Smooth muscle cell (in vitro differentiated cells): ENCODE results near the gene ZBTB8OS. TPM values are rescaled to one million over a fixed set of nuclear protein-coding genes. Genes with fewer than 3 reads are reported as not detected.
"Not testable (repeated sequence)": the region's sequence is repeated elsewhere in the genome, so short reads cannot be mapped to it uniquely, and the experiment has no call there.

Experiments
- DNase-seq: peaks from one replicate; lab custom pipeline; 2025; ENCODE audit not compliant: unreplicated experiment; lab: John Stamatoyannopoulos, UW
- H2AFZ ChIP-seq: fragments of 200-600 bp; sonication (generic); 2 replicates; pipeline ENCODE4 v1.6.0; 2016; ENCODE audit warnings: antibody characterized with exemption, low read depth, mild to moderate bottlenecking
- H3F3A ChIP-seq: fragments of 200-600 bp; sonication (generic); 2 replicates; pipeline ENCODE4 v1.6.0; 2017; ENCODE audit warnings: antibody characterized with exemption, low read depth
- H3K27ac ChIP-seq: fragments of 200-600 bp; sonication (generic); 2 replicates; pipeline ENCODE4 v1.5.1; 2016; ENCODE audit warnings: low read depth, mild to moderate bottlenecking
- H3K27me3 ChIP-seq: fragments of 200-600 bp; sonication (generic); 2 replicates; pipeline ENCODE4 v1.6.1; 2016; ENCODE audit warnings: low read depth, mild to moderate bottlenecking
- H3K36me3 ChIP-seq: fragments of 200-600 bp; sonication (generic); 2 replicates; pipeline ENCODE4 v1.5.1; 2016; ENCODE audit warnings: low read depth
- H3K4me1 ChIP-seq: fragments of 200-600 bp; sonication (generic); 2 replicates; pipeline ENCODE4 v1.5.1; 2016; ENCODE audit warnings: low read depth
- H3K4me2 ChIP-seq: fragments of 200-600 bp; sonication (generic); 2 replicates; pipeline ENCODE4 v1.6.0; 2016; ENCODE audit warnings: mild to moderate bottlenecking
- H3K4me3 ChIP-seq: fragments of 200-600 bp; sonication (generic); 2 replicates; pipeline ENCODE4 v1.5.1; 2016; ENCODE audit warnings: mild to moderate bottlenecking
- H3K79me2 ChIP-seq: fragments of 200-600 bp; sonication (generic); 2 replicates; pipeline ENCODE4 v1.6.0; 2016; ENCODE audit warnings: low read depth, mild to moderate bottlenecking
- H3K9ac ChIP-seq: fragments of 200-600 bp; sonication (generic); 2 replicates; pipeline ENCODE4 v1.6.0; 2016; ENCODE audit warnings: low read depth
- H3K9me3 ChIP-seq: fragments of 200-600 bp; sonication (generic); replicated peaks from 2 replicates; pipeline ENCODE4 v1.5.1; 2016; ENCODE audit warnings: low read depth
- H4K20me1 ChIP-seq: fragments of 200-600 bp; sonication (generic); 2 replicates; pipeline ENCODE4 v1.6.0; 2016; ENCODE audit warnings: low read depth
- WGBS: methylation state at CpG from one replicate; pipeline ENCODE4 v1.1.7; 2016; ENCODE audit warnings: low lambda C conversion rate; 5-methylcytosine and 5-hydroxymethylcytosine counted together
- polyA plus RNA-seq: library from polyadenylated mRNA; unstranded; fragments of >200 nt; fragmentation: Nextera tagmentation; extraction: Ambion mirVana; gene quantifications from 2 replicates; pipeline ENCODE4 v1.2.1, GENCODE V29; 2016
- total RNA-seq: library from RNA; depleted of rRNA; stranded (reverse); fragments of >200 nt; gene quantifications from 2 replicates; pipeline ENCODE4 v1.2.3, GENCODE V29; 2014
- TF ChIP-seq, protein P1 (sequence below): fragments of 200-600 bp; sonication (generic); IDR thresholded peaks from 2 replicates; pipeline ENCODE4 v1.5.1; 2017; ENCODE audit warnings: borderline replicate concordance, mild to moderate bottlenecking, antibody characterized with exemption; ENCODE audit not compliant: insufficient read depth, poor library complexity, severe bottlenecking

The ZBTB8OS gene
- total RNA-seq (33.3 and 42.3 TPM in 2 replicates), polyA plus RNA-seq (39.5 and 54.3 TPM in 2 replicates)

DNA sequence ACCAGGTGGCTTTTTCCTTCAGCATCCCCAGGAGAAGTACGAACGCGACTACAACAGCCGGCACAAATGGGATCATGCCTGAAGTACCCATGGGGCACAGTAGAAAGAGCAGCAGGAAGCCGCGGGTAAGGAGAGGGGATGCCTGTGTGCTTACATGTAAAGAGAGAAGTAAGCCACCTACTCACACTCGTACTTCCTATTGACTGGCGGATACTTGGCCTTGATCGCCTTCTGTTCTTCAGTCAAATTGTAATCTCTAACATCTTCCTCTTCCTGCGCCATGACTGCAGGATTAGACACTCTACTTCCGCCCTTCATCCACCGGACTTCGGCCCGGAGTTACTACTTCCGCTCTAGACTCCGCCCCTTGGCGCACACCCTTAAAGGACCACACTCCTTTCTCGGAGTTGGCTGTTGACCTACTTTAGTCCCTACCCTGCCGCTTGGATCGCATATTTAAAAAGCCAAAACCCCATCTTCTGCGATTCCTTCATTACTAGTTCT lies at the start of gene ZBTB8OS:
Gene ZBTB8OS, minus strand, starts transcription at position 303 of the 504 bp plus-strand sequence. Its CDS starts 21 bp downstream, at position 282.
- Histone ChIP-seq H3K9me3 (no peaks in the 10 kb centered on the region), H3K79me2 (peaks cover 77% of the 10 kb centered on the region), H3K27me3 (no peaks in the 10 kb centered on the region), H3K9ac (peak within 1 kb of the TSS; percentile 94), H3K36me3 (peaks cover 5% of the 10 kb centered on the region), H3F3A (no peaks in the 10 kb centered on the region), H3K27ac (peak within 1 kb of the TSS; percentile 96), H3K4me3 (peak within 1 kb of the TSS; percentile 61), H2AFZ (peak within 1 kb of the TSS; percentile 72), H3K4me2 (peak within 1 kb of the TSS; percentile 94), H3K4me1 (peaks cover 23% of the 10 kb centered on the region), H4K20me1 (peaks cover 32% of the 10 kb centered on the region)
- WGBS = under 1% methylated on average over 21 of the region's 21 CpGs
- peak; percentile 56 for DNase-seq
- TF ChIP-seq, protein P1, sequence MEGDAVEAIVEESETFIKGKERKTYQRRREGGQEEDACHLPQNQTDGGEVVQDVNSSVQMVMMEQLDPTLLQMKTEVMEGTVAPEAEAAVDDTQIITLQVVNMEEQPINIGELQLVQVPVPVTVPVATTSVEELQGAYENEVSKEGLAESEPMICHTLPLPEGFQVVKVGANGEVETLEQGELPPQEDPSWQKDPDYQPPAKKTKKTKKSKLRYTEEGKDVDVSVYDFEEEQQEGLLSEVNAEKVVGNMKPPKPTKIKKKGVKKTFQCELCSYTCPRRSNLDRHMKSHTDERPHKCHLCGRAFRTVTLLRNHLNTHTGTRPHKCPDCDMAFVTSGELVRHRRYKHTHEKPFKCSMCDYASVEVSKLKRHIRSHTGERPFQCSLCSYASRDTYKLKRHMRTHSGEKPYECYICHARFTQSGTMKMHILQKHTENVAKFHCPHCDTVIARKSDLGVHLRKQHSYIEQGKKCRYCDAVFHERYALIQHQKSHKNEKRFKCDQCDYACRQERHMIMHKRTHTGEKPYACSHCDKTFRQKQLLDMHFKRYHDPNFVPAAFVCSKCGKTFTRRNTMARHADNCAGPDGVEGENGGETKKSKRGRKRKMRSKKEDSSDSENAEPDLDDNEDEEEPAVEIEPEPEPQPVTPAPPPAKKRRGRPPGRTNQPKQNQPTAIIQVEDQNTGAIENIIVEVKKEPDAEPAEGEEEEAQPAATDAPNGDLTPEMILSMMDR = no peak

DNA sequence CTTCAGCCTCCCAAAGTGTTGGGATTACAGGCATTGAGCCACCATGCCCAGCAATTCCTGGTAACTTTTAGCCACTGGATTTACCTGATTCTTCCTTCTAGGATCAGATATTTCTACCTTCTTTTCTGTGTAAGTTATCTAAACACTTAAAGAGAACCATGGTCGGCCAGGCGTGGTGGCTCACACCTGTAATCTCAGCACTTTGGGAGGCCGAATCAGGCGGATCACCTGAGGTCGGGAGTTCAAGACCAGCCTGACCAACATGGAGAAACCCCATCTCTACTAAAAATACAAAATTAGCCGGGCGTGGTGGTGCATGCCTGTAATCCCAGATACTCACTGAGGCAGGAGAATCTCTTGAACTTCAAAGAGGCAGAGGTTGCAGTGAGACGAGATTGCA lies 46.6 kb upstream of the ZBTB8OS start:
- H4K20me1 ChIP-seq, H3K36me3 ChIP-seq, H3K9ac ChIP-seq, H3K4me3 ChIP-seq, H3F3A ChIP-seq, H3K79me2 ChIP-seq, H3K4me1 ChIP-seq, H2AFZ ChIP-seq, DNase-seq, H3K4me2 ChIP-seq, H3K27me3 ChIP-seq, H3K27ac ChIP-seq, H3K9me3 ChIP-seq: not testable (repeated sequence)
- WGBS = 96% methylated on average over 8 of the region's 8 CpGs

DNA sequence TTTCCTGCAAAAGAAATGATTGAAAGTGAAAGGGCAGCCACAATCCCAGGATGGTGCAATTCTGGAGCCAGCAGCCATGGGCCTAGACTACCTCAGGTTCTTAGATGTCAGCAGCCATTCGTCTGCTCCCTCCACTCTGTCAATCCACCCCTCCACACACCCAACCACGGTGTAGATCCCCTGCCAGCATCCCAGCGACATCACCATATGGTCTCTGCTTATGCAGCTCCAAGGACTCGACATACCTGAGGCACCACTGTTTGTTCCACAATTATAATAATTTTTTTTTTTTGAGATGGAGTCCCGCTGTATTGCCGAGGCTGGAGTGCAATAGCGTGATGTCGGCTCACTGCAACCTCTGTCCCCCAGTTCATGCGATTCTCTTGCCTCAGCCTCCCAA lies 45.7 kb upstream of the ZBTB8OS start:
- H3K4me3 ChIP-seq = no peak overlapping the region
- H3K27ac ChIP-seq = no peak overlapping the region
- no peaks in the 10 kb centered on the region for H3K36me3 ChIP-seq
- TF ChIP-seq, protein P1 = no peak
- H4K20me1 ChIP-seq = no peaks in the 10 kb centered on the region
- H3K27me3 ChIP-seq = no peaks in the 10 kb centered on the region
- H3K9me3 ChIP-seq = no peaks in the 10 kb centered on the region
- H3K9ac ChIP-seq = no peak overlapping the region
- H3K4me1 ChIP-seq = no peaks in the 10 kb centered on the region
- H3K79me2 ChIP-seq = no peaks in the 10 kb centered on the region
- no peak for DNase-seq
- H2AFZ ChIP-seq = no peak overlapping the region
- no peaks in the 10 kb centered on the region for H3F3A ChIP-seq
- WGBS = 97% methylated on average over 9 of the region's 9 CpGs
- H3K4me2 ChIP-seq = no peak overlapping the region

DNA sequence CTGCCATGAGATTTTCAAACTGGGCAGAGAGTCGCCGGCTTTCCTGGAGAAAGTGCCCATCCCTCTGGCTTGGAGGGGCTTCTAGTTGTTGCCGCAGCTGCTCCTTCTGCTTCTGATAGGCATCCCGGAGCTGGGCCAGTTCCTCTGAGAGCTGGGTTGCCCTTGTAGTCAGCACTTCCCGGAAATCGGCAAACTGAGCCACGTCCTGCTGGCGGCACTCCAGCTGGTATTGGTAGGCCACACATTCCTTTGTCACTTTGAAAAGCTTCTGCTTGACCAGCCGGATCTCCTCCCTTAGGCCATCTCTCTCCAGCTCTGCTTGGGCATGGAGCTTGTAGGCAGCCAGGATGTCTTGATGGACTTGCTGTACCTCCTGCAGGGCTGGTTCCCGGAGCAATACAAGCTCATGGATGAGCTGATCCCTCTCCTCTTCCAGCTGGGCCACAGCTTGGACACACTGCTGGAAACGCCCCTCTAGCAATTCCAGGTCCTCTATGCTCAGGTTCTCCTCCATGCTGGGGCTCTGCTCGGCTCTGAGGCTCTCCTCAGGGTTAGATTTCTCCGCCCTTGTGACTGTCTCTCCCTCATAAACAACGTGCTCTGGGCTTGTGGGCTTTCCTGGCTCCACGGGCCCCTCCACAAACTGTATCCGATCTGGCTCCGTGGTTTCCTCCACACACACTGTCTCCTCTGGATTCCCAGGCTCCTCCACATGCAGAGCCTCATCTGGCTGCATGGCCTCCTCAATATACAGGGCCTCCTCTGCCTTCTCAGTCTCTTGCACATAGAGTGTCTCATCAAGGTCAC lies 45.0 kb upstream of the ZBTB8OS start:
- no peaks in the 10 kb centered on the region for H3K27me3 ChIP-seq
- H3K4me1 ChIP-seq = no peaks in the 10 kb centered on the region
- no peaks in the 10 kb centered on the region for H3K79me2 ChIP-seq
- TF ChIP-seq, protein P1 = no peak
- no peak overlapping the region for H3K27ac ChIP-seq
- H3K4me2 ChIP-seq = no peak overlapping the region
- WGBS = 73% methylated on average over 17 of the region's 17 CpGs
- no peak overlapping the region for H3K4me3 ChIP-seq
- no peaks in the 10 kb centered on the region for H3K36me3 ChIP-seq
- no peak overlapping the region for H3K9ac ChIP-seq
- no peaks in the 10 kb centered on the region for H3K9me3 ChIP-seq
- no peaks in the 10 kb centered on the region for H4K20me1 ChIP-seq
- no peaks in the 10 kb centered on the region for H3F3A ChIP-seq
- no peak overlapping the region for H2AFZ ChIP-seq
- no peak for DNase-seq
